B cell (primary cell): ENCODE measurements around the gene NEMP2.

Experiments
- CTCF ChIP-seq: fragments of 200-600 bp; IDR thresholded peaks from one replicate; pipeline ENCODE4 v1.8.0; 2022; ENCODE audit warnings: antibody characterized with exemption, mild to moderate bottlenecking
- EZH2 ChIP-seq: IDR thresholded peaks from 2 replicates; pipeline ENCODE4 v1.6.1; 2012; ENCODE audit warnings: borderline replicate concordance, low read depth, mild to moderate bottlenecking, moderate library complexity, low read length; ENCODE audit not compliant: insufficient read depth, poor library complexity, severe bottlenecking

- TF ChIP-seq CTCF: no peak
- TF ChIP-seq EZH2: no peak
These were observed 77.3 kb downstream of the NEMP2 start for GRCh38 chr2:190457256-190457655.
